ENCODE data around the gene ZFHX3.
A peak's percentile ranks its signal among the peaks of the same experiment; 100 is the strongest.

The ZFHX3 gene

DNA sequence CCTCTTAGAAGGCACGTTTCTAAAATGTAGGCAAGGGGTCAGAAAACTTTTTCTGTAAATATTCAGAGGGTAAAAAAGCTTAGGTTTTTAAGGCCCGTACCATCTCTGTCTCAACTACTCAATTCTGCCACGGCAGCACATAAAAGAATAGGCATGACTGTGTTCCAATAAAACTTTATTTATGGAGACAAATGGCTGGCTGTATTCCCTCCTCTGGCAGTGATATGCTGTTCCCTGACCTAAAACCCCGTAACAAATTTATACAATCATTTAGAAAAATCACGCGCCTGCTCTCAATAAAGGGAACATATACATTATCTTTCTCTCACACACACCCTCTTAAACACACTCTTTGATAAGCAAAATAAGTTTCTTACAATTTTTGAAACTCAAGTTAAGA, 138.7 kb downstream of the ZFHX3 start:
- no peak for DNase-seq (ENCODE audit: low spot score)

DNA sequence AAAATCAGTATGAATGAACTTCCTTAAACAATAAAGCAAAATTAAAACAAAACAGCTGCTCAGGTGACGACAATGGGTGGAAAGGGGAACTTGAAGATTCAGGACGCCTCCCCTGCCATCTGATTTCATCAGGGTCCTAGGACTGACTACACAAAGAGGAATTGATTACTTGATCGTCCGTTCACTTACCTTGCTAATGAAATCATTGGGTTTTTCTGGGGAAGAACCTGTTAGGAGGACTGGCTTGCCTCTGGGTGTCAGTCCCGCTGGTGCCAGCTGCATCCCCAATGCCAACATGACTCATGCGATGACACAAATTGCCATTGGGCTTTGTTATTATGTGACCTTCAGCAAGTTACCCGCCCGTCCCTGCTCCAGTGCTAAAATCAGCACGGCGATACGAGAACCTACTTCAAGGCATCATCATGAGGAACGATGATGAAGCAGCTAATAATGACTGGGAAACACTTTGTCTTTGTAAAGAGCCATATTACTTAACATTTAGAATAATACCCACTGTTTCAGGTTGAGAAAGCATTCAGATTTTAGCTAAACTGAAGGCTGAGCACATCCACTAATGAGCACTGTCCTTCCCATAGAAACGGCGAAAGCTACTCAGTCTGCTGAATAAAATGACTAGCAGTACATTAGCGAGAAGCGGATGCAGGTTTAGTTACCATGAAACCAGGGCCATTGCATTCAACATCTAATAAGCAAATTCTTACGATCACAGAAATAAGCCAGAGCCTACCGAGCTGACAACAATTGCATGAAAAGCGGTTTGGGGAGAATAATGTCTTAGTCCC, 139.4 kb downstream of the ZFHX3 start:
- no peak for DNase-seq (ENCODE audit: low spot score)

- DNase-seq (ENCODE audit: low spot score) = no peak
These were observed 142.3 kb downstream of the ZFHX3 start for GRCh38 chr16:72905581-72905980.

DNA sequence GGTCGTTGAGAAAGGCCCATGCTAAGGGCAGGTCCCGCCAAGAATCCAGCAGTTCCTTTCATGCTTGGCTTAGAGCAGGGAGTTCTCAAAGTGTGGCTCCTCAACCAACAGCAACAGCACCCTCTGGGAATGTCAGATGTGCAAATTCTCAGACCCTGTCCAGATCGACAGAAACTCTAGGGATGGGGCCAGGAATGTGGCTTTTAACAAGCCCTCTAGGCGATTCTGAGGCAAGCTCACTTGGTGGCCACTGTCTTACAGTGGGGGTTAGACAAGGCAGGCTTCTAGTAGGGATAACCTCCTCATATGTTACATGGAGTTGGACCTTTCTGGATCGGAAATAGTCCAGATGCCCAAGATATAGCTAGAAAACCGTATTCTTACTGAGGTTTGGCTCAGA, 144.8 kb downstream of the ZFHX3 start:
- DNase-seq (ENCODE audit: low spot score) = no peak

- DNase-seq (ENCODE audit: low spot score) = peak; percentile 45
These were observed 145.7 kb downstream of the ZFHX3 start for GRCh38 chr16:72902206-72902605.

- no peak for DNase-seq (ENCODE audit: low spot score)
These were observed 146.8 kb downstream of the ZFHX3 start for GRCh38 chr16:72901000-72901627.

GRCh38 chr16:72898216-72898825, 149.6 kb downstream of the ZFHX3 start:
- DNase-seq (ENCODE audit: low spot score) = no peak

- no peak for DNase-seq (ENCODE audit: low spot score)
These were observed 150.2 kb downstream of the ZFHX3 start for GRCh38 chr16:72897707-72898106.

GRCh38 chr16:72896485-72897118, 151.3 kb downstream of the ZFHX3 start:
- no peak for DNase-seq (ENCODE audit: low spot score)

- DNase-seq (ENCODE audit: low spot score) = no peak
These were observed 152.0 kb downstream of the ZFHX3 start for GRCh38 chr16:72895951-72896350.

GRCh38 chr16:72894293-72895151, 153.4 kb downstream of the ZFHX3 start:
- DNase-seq (ENCODE audit: low spot score) = no peak

GRCh38 chr16:72891291-72892227, 156.4 kb downstream of the ZFHX3 start:
- no peak for DNase-seq (ENCODE audit: low spot score)

GRCh38 chr16:72890587-72890986, 157.3 kb downstream of the ZFHX3 start:
- DNase-seq (ENCODE audit: low spot score) = no peak

DNA sequence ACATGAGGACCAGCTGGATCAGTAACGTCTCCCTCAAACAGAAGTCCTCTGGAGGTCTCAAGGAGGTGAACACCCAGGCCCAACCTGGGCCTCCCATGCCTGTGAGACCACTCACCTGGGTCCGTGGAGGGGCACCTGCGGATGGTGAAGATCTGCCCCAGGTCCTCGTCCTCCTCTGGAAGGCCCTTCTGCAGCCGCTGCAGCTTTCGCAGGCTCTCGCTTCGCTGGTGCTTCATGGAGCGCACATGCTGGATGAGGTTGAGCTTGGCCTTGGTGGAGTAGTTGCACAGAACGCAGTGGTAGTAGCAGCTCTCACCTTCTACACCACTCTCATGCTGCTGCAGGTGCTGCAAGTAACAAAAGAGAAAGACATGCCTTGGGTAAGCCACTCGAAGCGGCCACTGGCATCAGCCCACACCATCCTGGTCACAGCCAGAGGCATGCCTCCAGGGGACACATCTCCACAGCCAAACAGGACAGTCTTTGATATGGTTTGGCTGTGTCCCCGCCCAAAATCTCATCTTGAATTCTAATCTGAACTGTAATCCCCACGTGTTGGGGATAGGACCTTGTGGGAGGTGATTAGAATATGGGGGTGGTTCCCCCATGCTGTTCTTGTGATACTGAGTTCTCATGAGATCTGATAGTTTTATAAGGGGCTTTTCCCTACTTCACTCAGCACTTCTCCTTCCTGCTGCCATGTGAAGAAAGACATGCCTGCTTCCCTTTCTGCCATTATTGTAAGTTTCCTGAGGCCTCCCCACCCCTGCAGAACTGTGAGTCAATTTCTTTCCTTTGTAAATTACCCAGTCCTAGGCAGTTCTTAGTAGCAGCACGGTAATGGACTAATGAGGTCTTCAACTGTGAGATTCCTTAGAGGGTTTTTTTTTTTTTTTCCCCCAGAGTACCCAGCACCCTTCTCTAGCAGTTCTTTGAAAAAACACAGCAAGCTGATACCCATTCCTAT, 158.0 kb downstream of the ZFHX3 start:
- DNase-seq (ENCODE audit: low spot score) = no peak

DNA sequence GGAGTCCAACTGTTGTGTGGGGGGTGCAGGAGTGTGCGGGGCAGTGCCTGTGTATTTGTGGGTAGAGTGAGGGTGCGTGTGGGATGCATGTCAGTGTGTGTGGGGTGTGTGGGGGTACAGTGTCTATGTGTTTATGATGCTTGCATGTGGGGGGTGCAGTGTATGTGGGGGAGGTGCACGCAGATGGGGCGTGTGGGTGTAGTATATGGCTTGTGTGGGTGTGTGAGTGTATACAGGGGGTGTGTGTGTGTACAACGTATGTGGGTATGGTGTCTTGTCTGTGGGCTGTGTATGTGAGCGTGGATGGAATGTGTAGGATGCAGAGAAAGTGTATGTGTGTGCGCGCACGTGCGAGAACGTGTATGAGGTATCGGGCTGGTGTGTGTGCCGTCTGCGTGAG, 160.4 kb downstream of the ZFHX3 start:
- no peak for DNase-seq (ENCODE audit: low spot score)

DNA sequence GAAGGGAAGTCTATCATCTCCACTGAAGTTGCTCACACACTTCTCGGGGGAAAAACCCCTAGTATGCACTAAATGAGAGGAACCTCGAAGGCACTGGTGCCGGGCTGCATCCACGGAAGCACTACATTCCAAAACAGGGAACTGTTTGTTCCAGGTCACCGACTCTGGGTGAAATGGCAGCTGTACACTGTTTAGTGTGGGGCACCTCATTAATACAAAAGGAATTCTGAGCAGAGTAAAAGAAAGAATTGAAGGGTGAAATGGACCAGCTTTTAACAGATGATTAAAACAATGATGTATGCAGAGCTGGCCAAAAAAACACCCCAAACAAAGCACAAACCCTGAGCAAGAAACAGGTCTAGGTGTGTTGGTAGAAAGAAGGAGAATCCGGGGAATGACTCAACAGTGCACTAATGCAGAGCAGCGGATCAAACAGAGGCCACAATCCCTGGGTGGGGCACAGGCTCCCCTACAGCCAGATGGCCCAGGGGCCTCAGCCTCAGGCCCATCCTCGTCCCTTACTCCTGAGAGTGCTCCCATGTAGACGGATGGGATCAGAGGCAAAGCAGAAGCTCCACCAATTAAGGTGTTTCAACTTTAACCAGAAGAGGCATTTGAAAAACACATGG, 161.5 kb downstream of the ZFHX3 start:
- DNase-seq (ENCODE audit: low spot score) = no peak

GRCh38 chr16:72884573-72884972, 163.4 kb downstream of the ZFHX3 start:
- DNase-seq (ENCODE audit: low spot score) = no peak

DNA sequence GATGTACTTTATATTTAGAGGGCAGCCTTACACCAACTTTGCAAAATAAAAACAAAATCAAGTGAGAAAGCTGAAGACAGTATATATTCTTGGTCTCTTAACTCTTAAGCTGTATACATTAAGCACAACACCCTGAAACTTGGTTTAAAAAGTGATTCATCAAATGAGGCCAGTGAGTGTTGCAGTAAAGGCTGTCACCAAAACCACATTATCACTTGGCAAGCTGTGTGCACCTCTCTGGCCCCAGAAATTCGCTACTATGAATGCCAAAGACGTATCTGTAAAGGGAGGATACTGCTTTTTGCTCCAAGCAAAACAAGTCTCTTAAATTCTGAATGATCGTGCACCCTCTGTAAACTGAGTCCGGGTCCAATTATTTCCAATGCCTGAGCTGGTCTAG, 163.9 kb downstream of the ZFHX3 start:
- no peak for DNase-seq (ENCODE audit: low spot score)

DNA sequence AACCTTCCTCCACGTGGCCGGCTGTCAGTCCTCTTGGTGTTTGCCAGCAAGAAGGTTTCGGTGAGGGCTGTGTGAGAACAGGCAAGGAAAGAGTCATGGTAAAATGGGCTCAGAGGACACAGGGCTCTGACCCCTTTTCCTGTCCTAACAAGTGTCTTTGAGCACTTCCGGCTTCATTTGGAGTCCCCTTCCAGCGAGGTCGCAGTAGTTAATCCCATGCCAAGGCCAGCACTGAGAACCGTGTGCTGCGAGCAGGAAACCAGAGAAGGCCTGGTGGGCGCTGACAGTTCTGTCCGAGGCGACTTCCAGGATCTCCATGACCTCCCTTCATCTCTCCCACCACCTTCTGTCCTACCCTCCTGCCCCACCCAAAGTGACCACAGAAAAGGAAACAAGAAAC, 168.1 kb downstream of the ZFHX3 start:
- DNase-seq (ENCODE audit: low spot score) = no peak
